Smooth muscle cell (in vitro differentiated cells): ENCODE results near the gene RPL18. TPM values are rescaled to one million over a fixed set of nuclear protein-coding genes. Genes with fewer than 3 reads are reported as not detected.

Experiments used
- DNase-seq: peaks from one replicate; lab custom pipeline; 2025; ENCODE audit not compliant: unreplicated experiment; lab: John Stamatoyannopoulos, UW
- H2AFZ ChIP-seq: fragments of 200-600 bp; sonication (generic); 2 replicates; pipeline ENCODE4 v1.6.0; 2016; ENCODE audit warnings: antibody characterized with exemption, low read depth, mild to moderate bottlenecking
- H3F3A ChIP-seq: fragments of 200-600 bp; sonication (generic); 2 replicates; pipeline ENCODE4 v1.6.0; 2017; ENCODE audit warnings: antibody characterized with exemption, low read depth
- H3K27ac ChIP-seq: fragments of 200-600 bp; sonication (generic); 2 replicates; pipeline ENCODE4 v1.5.1; 2016; ENCODE audit warnings: low read depth, mild to moderate bottlenecking
- H3K27me3 ChIP-seq: fragments of 200-600 bp; sonication (generic); 2 replicates; pipeline ENCODE4 v1.6.1; 2016; ENCODE audit warnings: low read depth, mild to moderate bottlenecking
- H3K36me3 ChIP-seq: fragments of 200-600 bp; sonication (generic); 2 replicates; pipeline ENCODE4 v1.5.1; 2016; ENCODE audit warnings: low read depth
- H3K4me1 ChIP-seq: fragments of 200-600 bp; sonication (generic); 2 replicates; pipeline ENCODE4 v1.5.1; 2016; ENCODE audit warnings: low read depth
- H3K4me2 ChIP-seq: fragments of 200-600 bp; sonication (generic); 2 replicates; pipeline ENCODE4 v1.6.0; 2016; ENCODE audit warnings: mild to moderate bottlenecking
- H3K4me3 ChIP-seq: fragments of 200-600 bp; sonication (generic); 2 replicates; pipeline ENCODE4 v1.5.1; 2016; ENCODE audit warnings: mild to moderate bottlenecking
- H3K79me2 ChIP-seq: fragments of 200-600 bp; sonication (generic); 2 replicates; pipeline ENCODE4 v1.6.0; 2016; ENCODE audit warnings: low read depth, mild to moderate bottlenecking
- H3K9ac ChIP-seq: fragments of 200-600 bp; sonication (generic); 2 replicates; pipeline ENCODE4 v1.6.0; 2016; ENCODE audit warnings: low read depth
- H3K9me3 ChIP-seq: fragments of 200-600 bp; sonication (generic); replicated peaks from 2 replicates; pipeline ENCODE4 v1.5.1; 2016; ENCODE audit warnings: low read depth
- H4K20me1 ChIP-seq: fragments of 200-600 bp; sonication (generic); 2 replicates; pipeline ENCODE4 v1.6.0; 2016; ENCODE audit warnings: low read depth
- CTCF ChIP-seq: fragments of 200-600 bp; sonication (generic); IDR thresholded peaks from 2 replicates; pipeline ENCODE4 v1.5.1; 2017; ENCODE audit warnings: borderline replicate concordance, mild to moderate bottlenecking, antibody characterized with exemption; ENCODE audit not compliant: insufficient read depth, poor library complexity, severe bottlenecking
- WGBS: methylation state at CpG from one replicate; pipeline ENCODE4 v1.1.7; 2016; ENCODE audit warnings: low lambda C conversion rate; 5-methylcytosine and 5-hydroxymethylcytosine counted together
- polyA plus RNA-seq: library from polyadenylated mRNA; unstranded; fragments of >200 nt; fragmentation: Nextera tagmentation; extraction: Ambion mirVana; gene quantifications from 2 replicates; pipeline ENCODE4 v1.2.1, GENCODE V29; 2016
- total RNA-seq: library from RNA; depleted of rRNA; stranded (reverse); fragments of >200 nt; gene quantifications from 2 replicates; pipeline ENCODE4 v1.2.3, GENCODE V29; 2014

RPL18 gene
- total and polyA plus RNA-seq, 2 experiments from 2014 or later, result 666 to 1,519 TPM

GRCh38 chr19:48628486-48629296 is 9.7 kb upstream of the RPL18 start:
- Histone ChIP-seq H4K20me1 (no peaks in the 10 kb centered on the region), H3K4me1 (peaks cover 23% of the 10 kb centered on the region), H3K27ac (no peak overlapping the region), H2AFZ (no peak overlapping the region), H3K79me2 (no peaks in the 10 kb centered on the region), H3K4me2 (no peak overlapping the region), H3K9ac (no peak overlapping the region), H3F3A (no peaks in the 10 kb centered on the region), H3K4me3 (no peak overlapping the region), H3K27me3 (no peaks in the 10 kb centered on the region), H3K9me3 (no peaks in the 10 kb centered on the region), H3K36me3 (no peaks in the 10 kb centered on the region)
- no peak for TF ChIP-seq CTCF
- no peak for DNase-seq
- WGBS, result 96% methylated on average over 29 of the region's 34 CpGs

- peaks cover 29% of the 10 kb centered on the region for H3K4me1 ChIP-seq
- H2AFZ ChIP-seq, result no peak overlapping the region
- H3K79me2 ChIP-seq, result no peaks in the 10 kb centered on the region
- TF ChIP-seq CTCF, result no peak
- no peak overlapping the region for H3K4me3 ChIP-seq
- no peak for DNase-seq
- no peaks in the 10 kb centered on the region for H3K9me3 ChIP-seq
- H3K27me3 ChIP-seq, result no peaks in the 10 kb centered on the region
- H3K36me3 ChIP-seq, result no peaks in the 10 kb centered on the region
- H3K4me2 ChIP-seq, result no peak overlapping the region
- H3F3A ChIP-seq, result no peaks in the 10 kb centered on the region
- no peaks in the 10 kb centered on the region for H4K20me1 ChIP-seq
- H3K27ac ChIP-seq, result no peak overlapping the region
- H3K9ac ChIP-seq, result no peak overlapping the region
- 95% methylated on average over 17 of the region's 17 CpGs for WGBS
These were observed 8.9 kb upstream of the RPL18 start for GRCh38 chr19:48627865-48628314.

GRCh38 chr19:48627201-48627864 is 8.4 kb upstream of the RPL18 start:
- no peak for DNase-seq
- Histone ChIP-seq H3K4me2 (no peak overlapping the region), H3K9ac (no peak overlapping the region), H3K79me2 (no peaks in the 10 kb centered on the region), H3K4me3 (no peak overlapping the region), H2AFZ (no peak overlapping the region), H3K27me3 (no peaks in the 10 kb centered on the region), H3K27ac (no peak overlapping the region), H3K36me3 (no peaks in the 10 kb centered on the region), H3K4me1 (peaks cover 29% of the 10 kb centered on the region), H3F3A (no peaks in the 10 kb centered on the region), H4K20me1 (no peaks in the 10 kb centered on the region), H3K9me3 (no peaks in the 10 kb centered on the region)
- TF ChIP-seq CTCF, result no peak
- WGBS, result 91% methylated on average over 6 of the region's 6 CpGs
